ENCODE data around the gene ZC3H8.
"Not testable (repeated sequence)": the region's sequence is repeated elsewhere in the genome, so short reads cannot be mapped to it uniquely, and the experiment has no call there.

The ZC3H8 gene

GRCh38 chr2:112254466-112255240 is at the start of gene ZC3H8:
Gene ZC3H8, minus strand, starts transcription at chr2:112255042. Its CDS starts 61 bp downstream, at chr2:112254981.
- peak; percentile 90 to 94 (median 92) for DNase-seq (ENCODE audit: low read depth in 2 of 3, low spot score in 2 of 3)

- no peak for DNase-seq (ENCODE audit: low read depth in 2 of 3, low spot score in 2 of 3)
Measured at GRCh38 chr2:112304298-112304941, 49.6 kb upstream of the ZC3H8 start.

- DNase-seq (ENCODE audit: low read depth in 2 of 3, low spot score in 2 of 3): no peak
Measured at GRCh38 chr2:112301973-112302372, 47.1 kb upstream of the ZC3H8 start.

DNA sequence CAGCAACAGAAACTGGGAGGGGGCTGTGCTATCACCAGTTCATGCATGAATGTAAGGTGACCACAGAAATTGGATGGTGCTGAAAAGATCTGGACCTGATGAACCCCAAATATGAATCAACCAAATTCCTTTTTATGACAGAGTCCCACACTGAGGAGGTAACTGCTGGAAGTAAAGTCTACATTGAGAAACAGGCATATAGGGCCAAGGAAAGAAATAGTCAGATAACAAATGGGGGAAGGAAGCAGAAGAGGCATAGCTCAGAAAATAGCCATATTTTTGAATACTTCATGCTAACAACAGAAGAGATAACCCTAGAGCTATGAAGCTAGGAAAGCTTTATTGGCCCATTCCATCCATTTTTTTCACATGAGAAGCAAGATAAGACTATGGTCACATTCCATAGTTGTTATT is 46.3 kb upstream of the ZC3H8 start:
- no peak for DNase-seq (ENCODE audit: low read depth in 2 of 3, low spot score in 2 of 3)

GRCh38 chr2:112296407-112296806 is 41.6 kb upstream of the ZC3H8 start:
- no peak for DNase-seq (ENCODE audit: low read depth in 2 of 3, low spot score in 2 of 3)

- no peak for DNase-seq (ENCODE audit: low read depth in 2 of 3, low spot score in 2 of 3)
Measured at GRCh38 chr2:112295407-112296078, 40.7 kb upstream of the ZC3H8 start.

DNA sequence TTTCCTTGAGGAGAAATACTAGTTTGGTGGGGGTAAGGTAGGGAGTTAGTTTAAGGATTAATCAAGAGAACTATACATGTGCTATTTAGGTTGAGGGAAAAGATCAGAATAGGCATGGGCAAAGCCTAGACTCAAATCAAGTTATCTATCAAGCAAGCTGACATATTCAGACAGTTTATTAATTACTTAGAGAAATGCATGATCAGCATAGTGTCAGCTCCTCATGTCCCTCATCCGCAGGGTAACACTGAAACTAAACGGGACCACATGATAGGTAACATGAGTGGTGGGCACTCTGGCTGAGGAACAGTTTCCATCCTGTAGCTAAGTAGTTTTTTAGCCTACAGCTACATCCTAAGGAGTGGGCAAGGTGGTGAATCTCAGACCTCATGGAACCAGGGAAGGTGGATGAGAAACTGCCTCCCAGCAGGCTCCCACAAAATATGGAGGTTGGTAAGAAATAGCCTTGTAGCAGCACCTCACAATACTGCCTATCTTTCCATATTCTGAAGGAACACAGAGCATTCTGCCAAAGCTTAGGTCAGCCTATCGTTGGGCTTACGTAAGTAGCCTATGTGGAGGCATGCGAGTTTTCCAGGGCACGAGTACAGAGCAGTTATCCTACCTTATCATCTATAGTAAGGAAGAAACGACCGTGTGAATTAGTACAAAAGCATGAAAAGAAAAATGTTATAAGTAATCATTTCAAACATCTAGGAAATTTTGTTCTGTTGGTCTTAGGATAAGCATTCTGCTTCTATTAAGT is 39.0 kb upstream of the ZC3H8 start:
- DNase-seq (ENCODE audit: low read depth in 2 of 3, low spot score in 2 of 3): no peak

DNA sequence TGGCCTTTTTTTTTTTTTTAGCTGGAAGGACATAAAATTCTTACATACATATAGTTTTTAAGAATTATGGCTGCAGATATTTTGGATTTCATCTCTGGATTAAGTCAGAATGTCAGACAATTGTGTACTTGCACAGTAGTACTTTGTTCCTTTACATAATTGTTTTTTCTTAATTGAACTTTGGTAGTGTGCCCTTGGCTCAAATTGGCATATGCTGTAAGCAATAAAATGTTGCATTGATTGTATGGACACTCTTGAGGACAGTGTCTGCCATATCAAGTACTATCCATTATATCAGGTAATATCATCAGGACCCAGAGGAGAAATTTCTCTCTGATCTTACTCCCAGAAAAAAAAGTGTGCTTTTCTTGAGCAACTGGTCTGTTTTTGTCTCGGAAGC is 35.8 kb upstream of the ZC3H8 start:
- DNase-seq (ENCODE audit: low read depth in 2 of 3, low spot score in 2 of 3): no peak

GRCh38 chr2:112290088-112290487 is 35.2 kb upstream of the ZC3H8 start:
- DNase-seq (ENCODE audit: low read depth in 2 of 3, low spot score in 2 of 3): no peak

GRCh38 chr2:112283535-112283934 is 28.7 kb upstream of the ZC3H8 start:
- DNase-seq (ENCODE audit: low read depth in 2 of 3, low spot score in 2 of 3): not testable (repeated sequence)

- DNase-seq (ENCODE audit: low read depth in 2 of 3, low spot score in 2 of 3): not testable (repeated sequence)
Measured at GRCh38 chr2:112282066-112282465, 27.2 kb upstream of the ZC3H8 start.

DNA sequence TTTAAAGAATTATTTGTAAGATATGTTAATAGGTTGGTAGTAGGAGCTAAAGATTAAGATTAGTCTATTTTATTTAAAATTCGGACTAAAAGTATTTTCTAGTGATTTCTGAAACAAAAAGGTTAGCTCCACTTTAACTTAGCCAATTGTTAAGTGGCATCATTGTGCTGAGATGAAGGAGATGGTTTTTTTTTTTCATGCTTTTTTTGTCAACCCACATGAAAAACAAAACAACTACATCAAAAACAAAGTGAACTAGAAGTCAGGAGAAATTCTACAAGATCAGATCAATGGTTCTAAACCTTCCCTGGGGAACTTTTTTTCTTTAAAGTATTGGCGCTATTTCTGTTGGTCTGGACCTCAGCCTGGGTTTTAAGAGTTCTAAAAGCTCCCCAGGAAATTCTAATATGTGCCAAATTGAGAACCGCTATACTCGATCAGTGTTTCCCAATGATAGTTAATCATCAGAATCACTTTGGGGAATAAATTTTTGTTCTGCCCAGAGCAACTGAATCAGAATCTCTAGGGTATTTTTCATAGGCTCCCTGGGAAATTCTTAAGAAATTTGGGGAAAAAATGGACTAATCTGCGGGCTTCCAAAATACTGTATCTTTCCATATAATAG is 22.9 kb upstream of the ZC3H8 start:
- no peak for DNase-seq (ENCODE audit: low read depth in 2 of 3, low spot score in 2 of 3)

GRCh38 chr2:112276954-112277353 is 22.1 kb upstream of the ZC3H8 start:
- DNase-seq (ENCODE audit: low read depth in 2 of 3, low spot score in 2 of 3): no peak

- DNase-seq (ENCODE audit: low read depth in 2 of 3, low spot score in 2 of 3): peak; percentile 54 to 74 (median 58)
Measured at GRCh38 chr2:112275887-112276773, 21.3 kb upstream of the ZC3H8 start.

DNA sequence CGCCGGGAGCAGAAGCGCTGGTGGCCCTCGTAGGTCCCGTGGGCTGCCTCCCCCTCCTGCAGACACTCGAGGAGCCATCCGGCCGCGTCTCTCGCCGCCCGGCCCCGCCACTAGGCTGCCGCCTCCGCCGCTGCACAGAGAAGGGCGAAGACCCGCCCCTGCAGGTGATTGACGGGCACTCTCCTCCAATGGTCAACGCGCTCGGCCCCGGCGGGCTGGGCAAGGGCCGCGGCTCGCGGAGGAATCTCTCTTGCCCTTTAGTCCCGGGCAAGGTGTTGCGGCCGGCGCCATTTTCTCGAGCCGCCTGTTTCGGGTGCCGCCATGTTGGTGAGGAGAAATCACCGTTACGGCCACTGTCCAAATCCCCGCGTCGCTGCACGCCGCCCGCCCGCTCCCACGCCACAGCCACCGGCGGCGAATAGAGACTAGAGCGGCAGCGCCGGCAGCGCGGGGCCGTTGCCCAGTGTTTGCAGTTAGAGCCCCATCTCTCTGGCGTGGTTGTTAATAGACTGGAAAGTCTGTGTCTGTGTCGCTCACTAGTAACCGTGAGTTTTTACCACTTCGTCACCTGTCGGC is 20.6 kb upstream of the ZC3H8 start, which contains the start of gene ZC3H6:
Gene ZC3H6 (plus strand): TSS at position 287 of the 576 bp plus-strand sequence. CDS start 398 bp downstream, outside the sequence.
- peak; percentile 99 to 100 (median 100) for DNase-seq (ENCODE audit: low read depth in 2 of 3, low spot score in 2 of 3)

DNA sequence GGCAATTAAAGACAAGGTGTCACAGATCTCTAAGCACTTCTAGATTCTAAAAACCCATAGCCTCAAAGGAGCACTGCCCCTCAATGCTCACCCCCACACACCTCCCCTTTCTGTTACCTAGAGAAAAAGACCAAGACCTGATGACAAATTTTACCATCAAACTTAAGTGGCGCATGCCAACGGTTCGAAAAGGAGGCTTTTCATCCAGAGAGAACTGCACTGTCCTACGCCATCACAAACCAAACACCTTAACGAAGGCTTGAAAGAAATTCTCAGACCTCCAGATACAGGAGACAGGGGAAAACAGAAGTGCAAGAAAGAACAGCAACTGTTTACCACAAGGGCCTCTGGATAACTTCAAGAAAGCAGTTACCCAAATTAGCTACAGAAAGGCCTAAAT is 18.5 kb upstream of the ZC3H8 start:
- DNase-seq (ENCODE audit: low read depth in 2 of 3, low spot score in 2 of 3): no peak

DNA sequence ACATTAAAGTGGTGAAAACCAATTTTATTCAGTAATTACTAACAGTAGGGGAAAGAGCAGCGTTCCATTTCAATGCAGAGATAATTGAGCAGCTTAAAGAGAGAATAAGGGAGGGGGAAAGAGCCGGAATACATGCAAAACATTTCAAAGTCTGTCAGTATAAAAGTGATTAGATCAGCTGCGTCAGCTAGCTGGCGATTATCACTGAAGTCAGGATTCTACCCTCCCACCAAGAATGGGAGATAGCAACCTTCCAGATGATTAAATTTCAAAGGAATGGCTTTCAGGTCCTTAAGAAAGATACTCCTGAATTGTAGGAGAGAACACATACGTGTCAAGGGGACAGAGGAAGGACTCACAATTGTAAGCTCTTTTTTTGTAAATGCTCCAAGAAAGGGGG is 17.8 kb upstream of the ZC3H8 start:
- DNase-seq (ENCODE audit: low read depth in 2 of 3, low spot score in 2 of 3): no peak

DNA sequence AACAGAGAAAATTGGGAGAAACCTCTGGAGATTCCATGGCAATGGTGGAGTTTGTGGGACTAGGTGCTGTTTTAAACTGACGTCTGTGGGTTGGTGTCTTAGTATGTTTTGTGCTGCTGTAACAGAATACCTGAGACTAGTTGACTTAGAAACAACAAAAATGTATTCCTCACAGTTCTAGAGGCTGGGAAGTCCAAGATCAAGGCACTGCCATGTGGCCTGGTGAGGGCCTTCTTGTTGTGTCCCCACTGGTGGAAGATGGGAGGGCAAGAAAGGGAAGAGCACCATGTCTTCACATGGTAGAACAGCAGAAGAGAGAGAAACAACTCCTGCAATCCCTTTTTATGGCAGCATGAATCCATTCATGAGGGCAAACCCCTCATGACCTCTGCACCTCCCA is 13.7 kb upstream of the ZC3H8 start:
- no peak for DNase-seq (ENCODE audit: low read depth in 2 of 3, low spot score in 2 of 3)

- no peak for DNase-seq (ENCODE audit: low read depth in 2 of 3, low spot score in 2 of 3)
Measured at GRCh38 chr2:112262876-112263275, 8.0 kb upstream of the ZC3H8 start.

GRCh38 chr2:112260295-112260625 is 5.4 kb upstream of the ZC3H8 start:
- DNase-seq (ENCODE audit: low read depth in 2 of 3, low spot score in 2 of 3): no peak
